Measurements from ENCODE around the gene ANO9.

Gene ANO9, protein sequence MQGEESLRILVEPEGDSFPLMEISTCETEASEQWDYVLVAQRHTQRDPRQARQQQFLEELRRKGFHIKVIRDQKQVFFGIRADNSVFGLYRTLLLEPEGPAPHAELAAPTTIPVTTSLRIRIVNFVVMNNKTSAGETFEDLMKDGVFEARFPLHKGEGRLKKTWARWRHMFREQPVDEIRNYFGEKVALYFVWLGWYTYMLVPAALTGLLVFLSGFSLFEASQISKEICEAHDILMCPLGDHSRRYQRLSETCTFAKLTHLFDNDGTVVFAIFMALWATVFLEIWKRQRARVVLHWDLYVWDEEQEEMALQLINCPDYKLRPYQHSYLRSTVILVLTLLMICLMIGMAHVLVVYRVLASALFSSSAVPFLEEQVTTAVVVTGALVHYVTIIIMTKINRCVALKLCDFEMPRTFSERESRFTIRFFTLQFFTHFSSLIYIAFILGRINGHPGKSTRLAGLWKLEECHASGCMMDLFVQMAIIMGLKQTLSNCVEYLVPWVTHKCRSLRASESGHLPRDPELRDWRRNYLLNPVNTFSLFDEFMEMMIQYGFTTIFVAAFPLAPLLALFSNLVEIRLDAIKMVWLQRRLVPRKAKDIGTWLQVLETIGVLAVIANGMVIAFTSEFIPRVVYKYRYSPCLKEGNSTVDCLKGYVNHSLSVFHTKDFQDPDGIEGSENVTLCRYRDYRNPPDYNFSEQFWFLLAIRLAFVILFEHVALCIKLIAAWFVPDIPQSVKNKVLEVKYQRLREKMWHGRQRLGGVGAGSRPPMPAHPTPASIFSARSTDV

GRCh38 chr11:441418-442274, at the start of gene ANO9:
Gene ANO9, minus strand, starts transcription at chr11:442011. Its CDS starts 85 bp downstream, at chr11:441926.
- TF ChIP-seq, protein P1, sequence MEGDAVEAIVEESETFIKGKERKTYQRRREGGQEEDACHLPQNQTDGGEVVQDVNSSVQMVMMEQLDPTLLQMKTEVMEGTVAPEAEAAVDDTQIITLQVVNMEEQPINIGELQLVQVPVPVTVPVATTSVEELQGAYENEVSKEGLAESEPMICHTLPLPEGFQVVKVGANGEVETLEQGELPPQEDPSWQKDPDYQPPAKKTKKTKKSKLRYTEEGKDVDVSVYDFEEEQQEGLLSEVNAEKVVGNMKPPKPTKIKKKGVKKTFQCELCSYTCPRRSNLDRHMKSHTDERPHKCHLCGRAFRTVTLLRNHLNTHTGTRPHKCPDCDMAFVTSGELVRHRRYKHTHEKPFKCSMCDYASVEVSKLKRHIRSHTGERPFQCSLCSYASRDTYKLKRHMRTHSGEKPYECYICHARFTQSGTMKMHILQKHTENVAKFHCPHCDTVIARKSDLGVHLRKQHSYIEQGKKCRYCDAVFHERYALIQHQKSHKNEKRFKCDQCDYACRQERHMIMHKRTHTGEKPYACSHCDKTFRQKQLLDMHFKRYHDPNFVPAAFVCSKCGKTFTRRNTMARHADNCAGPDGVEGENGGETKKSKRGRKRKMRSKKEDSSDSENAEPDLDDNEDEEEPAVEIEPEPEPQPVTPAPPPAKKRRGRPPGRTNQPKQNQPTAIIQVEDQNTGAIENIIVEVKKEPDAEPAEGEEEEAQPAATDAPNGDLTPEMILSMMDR (IDR thresholded peaks at IDR 0.05; ENCODE audit: insufficient read depth, low read length, poor library complexity, severe bottlenecking) = no peak
- Histone ChIP-seq H3K36me3 (ENCODE audit: control insufficient read depth, insufficient read depth, low read length) (no peaks in the 10 kb centered on the region), H3K27me3 (replicated peaks; ENCODE audit: control insufficient read depth, insufficient read depth, low read length) (no peaks in the 10 kb centered on the region), H3K4me3 (replicated peaks; ENCODE audit: low read depth, low read length) (peak within 1 kb of the TSS; percentile 77)
- DNase-seq (ENCODE audit: extremely low read depth, insufficient read length) = peak; percentile 68

GRCh38 chr11:491358-491757, 49.5 kb upstream of the ANO9 start:
- no peaks in the 10 kb centered on the region for H3K27me3 ChIP-seq (replicated peaks; ENCODE audit: control insufficient read depth, insufficient read depth, low read length)
- DNase-seq (ENCODE audit: extremely low read depth, insufficient read length) = no peak
- TF ChIP-seq, protein P1 (IDR thresholded peaks at IDR 0.05; ENCODE audit: insufficient read depth, low read length, poor library complexity, severe bottlenecking) = no peak
- peaks cover 16% of the 10 kb centered on the region for H3K36me3 ChIP-seq (ENCODE audit: control insufficient read depth, insufficient read depth, low read length)
- H3K4me3 ChIP-seq (replicated peaks; ENCODE audit: low read depth, low read length) = no peak overlapping the region

DNA sequence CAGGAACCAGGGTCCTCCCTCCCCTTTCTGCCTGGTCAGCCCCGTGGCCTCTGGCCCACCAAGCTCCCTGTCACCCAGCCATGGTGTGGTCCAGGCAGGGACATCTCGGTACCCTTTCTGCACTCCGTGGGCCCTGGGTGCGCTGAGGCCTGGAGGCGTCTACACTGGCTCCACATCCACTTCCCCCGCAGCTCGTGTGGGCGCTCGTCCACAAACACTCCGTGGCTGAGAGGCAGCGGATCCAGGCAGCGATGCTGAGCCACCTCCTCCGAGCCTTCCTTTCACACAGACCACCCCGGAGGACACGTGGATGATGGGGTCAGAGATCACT, 49.1 kb upstream of the ANO9 start:
- DNase-seq (ENCODE audit: extremely low read depth, insufficient read length) = no peak
- Histone ChIP-seq H3K36me3 (ENCODE audit: control insufficient read depth, insufficient read depth, low read length) (peaks cover 16% of the 10 kb centered on the region), H3K4me3 (replicated peaks; ENCODE audit: low read depth, low read length) (no peak overlapping the region), H3K27me3 (replicated peaks; ENCODE audit: control insufficient read depth, insufficient read depth, low read length) (no peaks in the 10 kb centered on the region)
- TF ChIP-seq, protein P1 (IDR thresholded peaks at IDR 0.05; ENCODE audit: insufficient read depth, low read length, poor library complexity, severe bottlenecking) = no peak

GRCh38 chr11:490186-490929, 48.5 kb upstream of the ANO9 start:
- DNase-seq (ENCODE audit: extremely low read depth, insufficient read length) = no peak
- Histone ChIP-seq H3K4me3 (replicated peaks; ENCODE audit: low read depth, low read length) (no peak overlapping the region), H3K36me3 (ENCODE audit: control insufficient read depth, insufficient read depth, low read length) (peaks cover 16% of the 10 kb centered on the region), H3K27me3 (replicated peaks; ENCODE audit: control insufficient read depth, insufficient read depth, low read length) (no peaks in the 10 kb centered on the region)
- TF ChIP-seq, protein P1 (IDR thresholded peaks at IDR 0.05; ENCODE audit: insufficient read depth, low read length, poor library complexity, severe bottlenecking) = no peak

GRCh38 chr11:489610-490185, 47.9 kb upstream of the ANO9 start:
- TF ChIP-seq, protein P1 (IDR thresholded peaks at IDR 0.05; ENCODE audit: insufficient read depth, low read length, poor library complexity, severe bottlenecking) = no peak
- no peaks in the 10 kb centered on the region for H3K27me3 ChIP-seq (replicated peaks; ENCODE audit: control insufficient read depth, insufficient read depth, low read length)
- no peak overlapping the region for H3K4me3 ChIP-seq (replicated peaks; ENCODE audit: low read depth, low read length)
- DNase-seq (ENCODE audit: extremely low read depth, insufficient read length) = no peak
- H3K36me3 ChIP-seq (ENCODE audit: control insufficient read depth, insufficient read depth, low read length) = peaks cover 14% of the 10 kb centered on the region

Data from GM06990 (cell line).